ENCODE results near the gene MELTF. TPM values are rescaled to one million over a fixed set of nuclear protein-coding genes. Genes with fewer than 3 reads are reported as not detected.

The MELTF gene
- total RNA-seq, 4 donors from 2014 or later, result 3.0 to 20.6 (median 10.3) TPM

- Histone ChIP-seq H3K9me3 (no peaks in the 10 kb centered on the region), H3K4me1 (peaks cover 0 to 3% (median 0%) of the 10 kb centered on the region in 4 donors), H3K27me3 (no peaks in the 10 kb centered on the region), H3K36me3 (no peaks in the 10 kb centered on the region), H3K4me3 (no peak overlapping the region), H3K27ac (no peak overlapping the region)
- TF ChIP-seq, protein P1, sequence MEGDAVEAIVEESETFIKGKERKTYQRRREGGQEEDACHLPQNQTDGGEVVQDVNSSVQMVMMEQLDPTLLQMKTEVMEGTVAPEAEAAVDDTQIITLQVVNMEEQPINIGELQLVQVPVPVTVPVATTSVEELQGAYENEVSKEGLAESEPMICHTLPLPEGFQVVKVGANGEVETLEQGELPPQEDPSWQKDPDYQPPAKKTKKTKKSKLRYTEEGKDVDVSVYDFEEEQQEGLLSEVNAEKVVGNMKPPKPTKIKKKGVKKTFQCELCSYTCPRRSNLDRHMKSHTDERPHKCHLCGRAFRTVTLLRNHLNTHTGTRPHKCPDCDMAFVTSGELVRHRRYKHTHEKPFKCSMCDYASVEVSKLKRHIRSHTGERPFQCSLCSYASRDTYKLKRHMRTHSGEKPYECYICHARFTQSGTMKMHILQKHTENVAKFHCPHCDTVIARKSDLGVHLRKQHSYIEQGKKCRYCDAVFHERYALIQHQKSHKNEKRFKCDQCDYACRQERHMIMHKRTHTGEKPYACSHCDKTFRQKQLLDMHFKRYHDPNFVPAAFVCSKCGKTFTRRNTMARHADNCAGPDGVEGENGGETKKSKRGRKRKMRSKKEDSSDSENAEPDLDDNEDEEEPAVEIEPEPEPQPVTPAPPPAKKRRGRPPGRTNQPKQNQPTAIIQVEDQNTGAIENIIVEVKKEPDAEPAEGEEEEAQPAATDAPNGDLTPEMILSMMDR (IDR thresholded peaks at IDR 0.05), result no peak
- TF ChIP-seq POLR2AphosphoS5 (IDR thresholded peaks at IDR 0.05) (no peak), EP300 (IDR thresholded peaks at IDR 0.05; ENCODE audit: low read depth) (no peak), POLR2A (IDR thresholded peaks at IDR 0.05) (no peak)
- in situ Hi-C loops (cut with MboI; ENCODE audit: low pct_ligation_motif_present in 1 of 4, low pct_unique_long_range_greater_than_20kb in 1 of 4, low sequenced_read_pairs in 3 of 4) (no loop called here), intact Hi-C loops (cut with DNase I; ENCODE audit: low total_unique reads) (no loop called here)
- 35 to 52% methylated on average over 5 to 6 of the region's 6 CpGs for WGBS, 2 donors (ENCODE audit: low coverage in 1 of 2)
- DNase-seq, result no peak
Observed at GRCh38 chr3:197019021-197019420, 10.6 kb downstream of the MELTF start.

- Histone ChIP-seq H3K4me1 (no peaks in the 10 kb centered on the region), H3K4me3 (no peak overlapping the region), H3K27me3 (no peaks in the 10 kb centered on the region), H3K9me3 (no peaks in the 10 kb centered on the region), H3K27ac (no peak overlapping the region), H3K36me3 (no peaks in the 10 kb centered on the region)
- in situ Hi-C loops (cut with MboI; ENCODE audit: low pct_ligation_motif_present in 1 of 4, low pct_unique_long_range_greater_than_20kb in 1 of 4, low sequenced_read_pairs in 3 of 4) (no loop called here), intact Hi-C loops (cut with DNase I; ENCODE audit: low total_unique reads) (no loop called here)
- TF ChIP-seq POLR2AphosphoS5 (IDR thresholded peaks at IDR 0.05) (no peak), POLR2A (IDR thresholded peaks at IDR 0.05) (no peak), EP300 (IDR thresholded peaks at IDR 0.05; ENCODE audit: low read depth) (no peak)
- TF ChIP-seq, protein P1 (IDR thresholded peaks at IDR 0.05), result no peak
- no peak for DNase-seq
- WGBS, 2 donors (ENCODE audit: low coverage in 1 of 2), result 87 to 100% methylated on average over 1 to 12 of the region's 18 CpGs
Observed at GRCh38 chr3:197017003-197017402, 12.6 kb downstream of the MELTF start.

GRCh38 chr3:197015790-197016736, 13.6 kb downstream of the MELTF start:
- in situ Hi-C loops (cut with MboI; ENCODE audit: low pct_ligation_motif_present in 1 of 4, low pct_unique_long_range_greater_than_20kb in 1 of 4, low sequenced_read_pairs in 3 of 4), result no loop called here
- no peaks in the 10 kb centered on the region for H3K4me1 ChIP-seq

GRCh38 chr3:197014942-197015575, 14.6 kb downstream of the MELTF start:
- Histone ChIP-seq H3K27me3 (no peaks in the 10 kb centered on the region), H3K36me3 (no peaks in the 10 kb centered on the region), H3K4me3 (no peak overlapping the region), H3K4me1 (no peaks in the 10 kb centered on the region), H3K27ac (no peak overlapping the region), H3K9me3 (no peaks in the 10 kb centered on the region)
- intact Hi-C loops (cut with DNase I; ENCODE audit: low total_unique reads) (no loop called here), in situ Hi-C loops (cut with MboI; ENCODE audit: low pct_ligation_motif_present in 1 of 4, low pct_unique_long_range_greater_than_20kb in 1 of 4, low sequenced_read_pairs in 3 of 4) (no loop called here)
- 84 to 88% methylated on average over 3 to 20 of the region's 22 CpGs for WGBS, 2 donors (ENCODE audit: low coverage in 1 of 2)
- no peak for DNase-seq
- no peak for TF ChIP-seq EP300 (IDR thresholded peaks at IDR 0.05; ENCODE audit: low read depth)
- no peak for TF ChIP-seq POLR2A (IDR thresholded peaks at IDR 0.05)
- TF ChIP-seq POLR2AphosphoS5 (IDR thresholded peaks at IDR 0.05), result no peak
- TF ChIP-seq, protein P1 (IDR thresholded peaks at IDR 0.05), result no peak

More at GRCh38 chr3:197015790-197016736, 13.6 kb downstream of the MELTF start:
- Histone ChIP-seq H3K4me3 (no peak overlapping the region), H3K9me3 (no peaks in the 10 kb centered on the region), H3K27ac (no peak overlapping the region), H3K27me3 (no peaks in the 10 kb centered on the region), H3K36me3 (no peaks in the 10 kb centered on the region)
- intact Hi-C loops (cut with DNase I; ENCODE audit: low total_unique reads), result no loop called here
- 90% methylated on average over 4 to 27 of the region's 28 CpGs for WGBS, 2 donors (ENCODE audit: low coverage in 1 of 2)
- no peak for DNase-seq
- no peak for TF ChIP-seq POLR2AphosphoS5 (IDR thresholded peaks at IDR 0.05)
- no peak for TF ChIP-seq POLR2A (IDR thresholded peaks at IDR 0.05)
- TF ChIP-seq, protein P1 (IDR thresholded peaks at IDR 0.05), result no peak
- TF ChIP-seq EP300 (IDR thresholded peaks at IDR 0.05; ENCODE audit: low read depth), result no peak
